Neural progenitor cell (in vitro differentiated cells): ENCODE data around the gene MAPK8.

Source experiments
- CTCF ChIP-seq: fragments of 200-600 bp; sonication (generic); IDR thresholded peaks from 2 replicates; pipeline ENCODE4 v1.5.1; 2017; ENCODE audit warnings: antibody characterized with exemption, mild to moderate bottlenecking
- EZH2 ChIP-seq: fragments of 200-600 bp; sonication (generic); IDR thresholded peaks from 2 replicates; pipeline ENCODE4 v1.6.1; 2017; ENCODE audit warnings: antibody characterized with exemption, mild to moderate bottlenecking, moderate library complexity

DNA sequence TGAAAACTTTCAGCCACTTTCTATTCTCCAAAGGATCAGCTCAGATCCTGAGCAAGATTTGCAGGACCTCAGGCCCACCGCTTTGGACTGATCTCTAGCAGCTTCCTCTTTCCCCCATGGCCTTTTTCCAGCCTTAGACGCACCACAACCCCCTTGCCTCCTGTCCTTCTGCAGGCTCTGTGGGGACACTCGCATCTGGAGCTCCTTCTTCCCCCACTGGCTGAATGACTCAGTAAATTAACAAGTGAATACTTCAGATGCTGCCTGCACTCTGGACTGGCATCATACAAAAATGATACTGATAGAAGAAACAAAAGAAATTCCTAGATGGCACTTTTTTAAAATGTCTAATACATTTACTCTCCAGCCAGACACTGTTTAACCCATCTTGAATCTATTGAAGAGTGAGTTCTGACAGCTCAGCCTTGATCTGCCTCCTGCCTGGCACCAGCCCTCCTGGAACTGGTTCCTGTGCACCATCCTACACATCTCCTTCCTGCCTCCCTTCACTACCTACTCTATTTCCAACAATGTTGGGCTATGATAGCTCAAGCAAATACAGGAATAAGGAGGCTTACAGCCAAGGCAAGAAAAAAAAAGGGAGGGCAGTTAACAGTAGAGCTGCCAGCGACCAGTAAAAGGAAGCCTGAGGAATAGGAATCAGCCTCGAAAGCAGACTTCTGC lies 35.3 kb upstream of the MAPK8 start:
- TF ChIP-seq CTCF (no peak), EZH2 (no peak)
